ENCODE measurements around the gene CADM1. TPM values are rescaled to one million over a fixed set of nuclear protein-coding genes. Genes with fewer than 3 reads are reported as not detected.

CADM1 gene
- total and polyA plus RNA-seq, 9 of the 15 experiments (the other 6 are each of a cell fraction or from before 2014, with no cell fraction given), result 0.42 TPM; not detected in 8

DNA sequence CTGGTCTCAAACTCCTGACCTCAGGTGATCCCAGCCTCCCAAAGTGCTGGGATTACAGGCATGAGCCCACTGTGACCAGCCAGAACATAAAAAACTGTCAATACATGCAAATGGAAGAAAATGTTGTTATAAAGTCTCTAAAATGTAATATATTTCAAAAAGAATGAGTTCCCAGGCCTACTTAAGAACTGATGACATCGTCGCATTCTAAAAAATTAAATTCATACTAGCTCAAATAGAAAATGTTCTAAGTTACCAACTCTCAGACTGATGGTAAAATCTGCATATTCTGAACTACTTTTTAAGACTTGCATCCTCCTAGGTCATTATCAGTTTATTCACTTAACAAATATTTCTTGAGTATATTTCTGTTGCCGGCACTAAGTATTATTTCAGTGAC is 163.3 kb downstream of the CADM1 start:
- intact Hi-C loops (cut with micrococcal nuclease) (no loop called here), in situ Hi-C loops (cut with MboI) (loop anchor here (25.0 kb wide), 2 partner anchors 721 to 1346 kb away; no protein-coding TSS in a partner anchor)
- no peak overlapping the region for H3K9ac ChIP-seq (ENCODE audit: insufficient read depth in 1 of 2, low read depth in 2 of 2, low read length in 2 of 2)
- TF ChIP-seq MAZ (CRISPR knock-in tag; conservative IDR thresholded peaks at IDR 0.05 in 1 of 2, IDR thresholded peaks at IDR 0.05 in 1 of 2), result no peak
- no peak for TF ChIP-seq SMAD1 (IDR thresholded peaks at IDR 0.05; ENCODE audit: low read depth, low read length, partially characterized antibody)
- TF ChIP-seq DLX4 (CRISPR knock-in tag; IDR thresholded peaks at IDR 0.05), result no peak
- TF ChIP-seq PHF21A (IDR thresholded peaks at IDR 0.05; ENCODE audit: borderline replicate concordance, low read depth), result no peak
- TF ChIP-seq, protein P1, sequence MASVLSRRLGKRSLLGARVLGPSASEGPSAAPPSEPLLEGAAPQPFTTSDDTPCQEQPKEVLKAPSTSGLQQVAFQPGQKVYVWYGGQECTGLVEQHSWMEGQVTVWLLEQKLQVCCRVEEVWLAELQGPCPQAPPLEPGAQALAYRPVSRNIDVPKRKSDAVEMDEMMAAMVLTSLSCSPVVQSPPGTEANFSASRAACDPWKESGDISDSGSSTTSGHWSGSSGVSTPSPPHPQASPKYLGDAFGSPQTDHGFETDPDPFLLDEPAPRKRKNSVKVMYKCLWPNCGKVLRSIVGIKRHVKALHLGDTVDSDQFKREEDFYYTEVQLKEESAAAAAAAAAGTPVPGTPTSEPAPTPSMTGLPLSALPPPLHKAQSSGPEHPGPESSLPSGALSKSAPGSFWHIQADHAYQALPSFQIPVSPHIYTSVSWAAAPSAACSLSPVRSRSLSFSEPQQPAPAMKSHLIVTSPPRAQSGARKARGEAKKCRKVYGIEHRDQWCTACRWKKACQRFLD (CRISPR knock-in tag; IDR thresholded peaks at IDR 0.05), result no peak
- TF ChIP-seq SMC3 (conservative IDR thresholded peaks at IDR 0.05; ENCODE audit: insufficient read depth, low read depth, low read length), result no peak
- no peak for TF ChIP-seq ZBTB2 (IDR thresholded peaks at IDR 0.05)
- no peak for TF ChIP-seq ZNF696 (CRISPR knock-in tag; conservative IDR thresholded peaks at IDR 0.05)
- TF ChIP-seq PCBP1 (IDR thresholded peaks at IDR 0.05; ENCODE audit: low read depth, low read length, poor library complexity, severe bottlenecking), result no peak
- no peak for TF ChIP-seq NELFE (IDR thresholded peaks at IDR 0.05; ENCODE audit: insufficient read depth, insufficient read length)
- TF ChIP-seq USF2 (CRISPR knock-in tag; IDR thresholded peaks at IDR 0.05), result no peak
- TF ChIP-seq HMG20A (CRISPR knock-in tag; conservative IDR thresholded peaks at IDR 0.05), result no peak
- no peak for TF ChIP-seq PPARD (CRISPR knock-in tag; IDR thresholded peaks at IDR 0.05)
- no peak for ATAC-seq
- H4K20me1 ChIP-seq (replicated peaks; ENCODE audit: control insufficient read depth, insufficient read depth, low read length), result no peaks in the 10 kb centered on the region
- no peaks in the 10 kb centered on the region for H3K4me1 ChIP-seq (replicated peaks in 1 of 2; ENCODE audit: control insufficient read depth in 2 of 2, insufficient read depth in 2 of 2, low read length in 2 of 2)
- H2AFZ ChIP-seq (ENCODE audit: low read depth, low read length), result no peak overlapping the region
- CTCF ChIA-PET (ENCODE audit: low intra/inter-chr PET ratio), result no interaction called here
- no peaks in the 10 kb centered on the region for H3K79me2 ChIP-seq (ENCODE audit: control insufficient read depth, insufficient read depth, low read length)
- H3K9me1 ChIP-seq (ENCODE audit: control insufficient read depth, insufficient read depth, low read length), result no peaks in the 10 kb centered on the region
- H3K36me3 ChIP-seq (ENCODE audit: control insufficient read depth, insufficient read depth, low read length), result no peaks in the 10 kb centered on the region
- no peak for FAIRE-seq
- BruUV-seq (replicated peaks), result no TSS peak
- H3K4me2 ChIP-seq (ENCODE audit: insufficient read depth, low read length), result no peak overlapping the region
- H3K4me3 ChIP-seq, result no peak overlapping the region
- POLR2A ChIA-PET, result no interaction called here
- no peak overlapping the region for H3K27ac ChIP-seq (ENCODE audit: extremely low read depth, low read depth, low read length)
- no peak for DNase-seq (ENCODE audit: extremely low read depth in 1 of 4, low spot score in 3 of 4)
- no peaks in the 10 kb centered on the region; the same call in 1 of the 2 replicates for H3K9me3 ChIP-seq (replicated peaks; ENCODE audit: control insufficient read depth, insufficient read depth, low read depth, low read length)
- 0% methylated on average over 3 of the region's 3 CpGs for WGBS (ENCODE audit: insufficient coverage, low coverage, missing lambda C conversion rate)
- H3K27me3 ChIP-seq (ENCODE audit: control insufficient read depth in 2 of 2, insufficient read depth in 2 of 2, low read length in 2 of 2), result no peaks in the 10 kb centered on the region

Measured in K562 (cell line).